NK-92 treated with Interleukin-12 subunit alpha and Interleukin-12 subunit beta, amount 100 ng/mL, for 24 hours (cell line): ENCODE measurements around the gene KIAA1328.
A peak's percentile ranks its signal among the peaks of the same experiment; 100 is the strongest.
"Not testable (repeated sequence)": the region's sequence is repeated elsewhere in the genome, so short reads cannot be mapped to it uniquely, and the experiment has no call there.

Experiments used
- DNase-seq: peaks from one replicate; lab custom pipeline; 2025; lab: John Stamatoyannopoulos, UW

Gene KIAA1328

DNA sequence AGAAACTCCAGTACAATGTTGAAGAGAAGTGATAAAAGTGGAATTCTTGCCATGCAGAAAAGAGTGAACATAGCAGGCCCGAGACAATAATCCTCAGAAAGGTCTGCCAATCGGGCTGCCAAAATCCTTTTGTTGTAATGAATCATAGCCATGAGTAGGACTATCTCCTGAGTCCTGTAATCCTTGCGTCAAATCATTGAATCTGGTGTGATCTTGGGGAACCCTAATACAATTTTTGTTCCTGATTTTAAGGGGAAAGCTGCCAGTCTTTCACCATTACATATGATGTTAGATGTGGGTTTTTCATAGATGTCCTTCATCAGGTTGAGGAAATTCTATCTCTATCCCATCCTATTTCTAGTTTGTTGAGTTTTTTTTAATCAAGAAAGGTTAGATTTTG, 2.4 kb upstream of the KIAA1328 start:
- DNase-seq = no peak

DNA sequence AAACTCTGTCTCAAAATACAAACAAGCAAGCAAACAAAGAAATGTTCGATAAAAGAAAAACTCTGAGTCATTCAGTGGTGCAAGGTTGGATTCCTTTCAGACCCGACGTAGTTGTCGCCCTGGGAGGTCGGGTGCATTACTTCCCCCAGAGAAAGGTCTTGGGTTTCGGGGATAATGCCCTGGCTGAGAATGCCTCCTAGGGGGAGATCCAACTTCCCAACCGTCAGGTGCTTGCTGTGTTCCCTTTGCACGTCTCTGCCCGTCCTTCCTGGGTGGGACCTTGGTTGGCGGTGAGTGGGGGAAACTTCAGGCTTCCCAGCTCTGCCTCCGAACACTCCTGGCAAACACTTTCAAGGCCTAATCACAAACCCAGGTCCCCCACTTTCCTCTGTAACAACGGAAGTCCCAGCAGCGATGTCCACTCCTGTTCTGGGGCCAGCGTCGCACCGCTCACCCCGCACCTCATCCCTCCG, 734 bp upstream of the KIAA1328 start:
- DNase-seq = peak; percentile 17

DNA sequence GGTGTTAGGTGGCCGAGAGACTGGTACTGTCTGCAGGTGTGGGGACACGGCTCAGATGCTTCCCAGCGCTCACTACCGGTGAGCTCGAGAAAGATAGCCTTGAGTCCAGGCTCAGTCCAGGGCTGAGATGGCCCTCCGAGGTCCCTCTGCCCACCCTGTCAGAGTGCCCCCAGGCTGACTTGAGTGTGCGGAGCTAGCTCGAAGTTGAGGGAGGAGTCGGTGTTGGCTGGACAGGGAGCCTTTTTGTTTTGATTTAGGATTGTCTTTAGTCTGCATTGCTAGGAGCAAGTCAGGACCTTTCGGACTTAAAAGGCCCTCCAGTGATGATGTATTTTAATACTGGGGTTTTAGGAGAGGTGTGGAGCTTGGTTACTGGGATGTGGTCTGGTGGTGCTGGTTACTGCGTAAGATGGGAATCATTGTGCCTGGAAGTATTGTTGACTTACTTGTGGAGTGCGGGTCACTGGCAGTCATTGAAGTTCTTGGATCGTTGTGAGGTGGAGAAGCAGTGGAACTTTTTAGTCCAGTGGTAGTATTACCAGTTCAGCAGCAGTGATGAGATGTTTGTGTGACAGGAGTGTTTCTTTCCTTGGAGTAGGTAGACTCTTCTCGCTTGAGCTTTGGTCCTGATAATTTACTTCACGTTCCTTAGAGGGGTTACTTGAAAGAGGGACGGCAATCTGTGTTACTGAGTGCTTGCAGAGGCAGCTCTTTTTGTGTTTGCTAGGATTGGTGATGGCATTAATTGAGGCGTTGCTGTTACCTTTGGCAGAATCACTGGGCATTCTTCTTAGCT, 633 bp downstream of the KIAA1328 start:
- DNase-seq = no peak

DNA sequence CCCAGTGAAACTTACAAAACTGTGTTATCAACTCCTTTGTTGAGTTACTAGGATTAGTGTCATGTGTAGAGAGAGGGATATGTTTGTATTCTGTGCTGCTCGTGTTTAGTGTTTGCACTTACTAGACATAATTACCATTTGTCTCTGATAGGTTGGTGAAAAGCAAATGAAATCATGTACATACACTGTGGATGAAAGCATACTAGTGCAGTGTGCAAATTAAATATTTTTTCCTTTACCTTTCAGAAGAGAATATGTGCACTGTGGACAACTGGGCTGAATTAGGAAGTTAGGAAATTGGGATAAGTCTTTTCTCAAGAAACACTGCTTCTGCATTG, 1.2 kb downstream of the KIAA1328 start:
- no peak for DNase-seq

DNA sequence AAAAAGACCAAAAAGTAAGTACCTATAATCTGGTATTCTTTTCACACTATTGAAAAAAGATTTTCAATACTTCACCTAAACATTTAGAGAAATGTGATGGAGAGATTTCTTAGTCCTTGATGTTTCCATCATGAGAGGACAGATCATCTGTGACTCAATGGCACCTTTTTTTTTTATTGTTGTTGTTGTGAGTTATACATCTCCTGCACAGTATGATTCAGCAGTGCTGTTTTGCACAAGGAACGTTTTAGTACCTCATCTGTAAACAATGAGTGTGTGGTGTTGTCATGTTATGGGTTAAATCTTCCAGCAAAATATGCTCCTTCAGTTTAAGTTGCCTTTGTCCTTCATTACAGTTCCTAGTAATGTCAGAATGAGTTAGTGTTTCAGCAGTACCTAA, 2.2 kb downstream of the KIAA1328 start:
- DNase-seq = no peak

DNA sequence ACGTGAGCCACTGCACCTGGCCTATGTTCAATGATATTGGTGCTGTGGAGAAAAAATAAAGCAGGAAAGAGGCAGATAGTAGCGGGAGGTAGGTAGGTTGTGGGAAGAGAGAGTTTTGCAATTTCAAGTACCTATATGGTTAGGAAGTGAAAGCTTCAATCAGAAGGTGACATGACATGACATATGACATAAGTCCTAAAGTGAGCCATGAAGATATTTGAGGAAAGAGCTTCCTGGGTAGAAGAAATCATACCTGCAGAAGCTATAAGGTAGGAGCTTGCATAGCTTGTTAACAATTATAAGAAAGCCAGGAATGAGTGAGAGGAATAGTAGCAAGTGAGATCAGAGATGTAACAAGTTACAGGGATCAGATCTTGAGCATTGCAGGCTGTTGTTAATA, 4.2 kb downstream of the KIAA1328 start:
- no peak for DNase-seq

DNA sequence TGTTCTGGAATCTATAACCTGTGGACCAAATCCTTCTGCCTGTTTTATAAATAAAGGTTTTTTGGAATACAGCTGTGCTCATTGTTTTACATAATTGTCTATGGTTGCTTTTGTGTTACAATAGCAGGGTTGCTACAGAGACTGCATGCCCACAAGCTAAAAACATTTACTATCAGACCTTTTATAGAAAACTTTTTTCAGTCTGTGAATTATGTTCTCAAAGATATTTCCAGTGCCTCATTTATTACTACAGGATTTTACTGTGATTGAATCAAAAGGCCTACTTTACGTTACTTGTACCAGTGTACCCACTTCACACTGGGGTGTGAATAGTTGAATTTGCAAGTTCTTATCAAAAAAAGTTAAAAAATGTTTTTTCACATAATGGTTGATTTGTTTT, 7.0 kb downstream of the KIAA1328 start:
- DNase-seq = no peak

DNA sequence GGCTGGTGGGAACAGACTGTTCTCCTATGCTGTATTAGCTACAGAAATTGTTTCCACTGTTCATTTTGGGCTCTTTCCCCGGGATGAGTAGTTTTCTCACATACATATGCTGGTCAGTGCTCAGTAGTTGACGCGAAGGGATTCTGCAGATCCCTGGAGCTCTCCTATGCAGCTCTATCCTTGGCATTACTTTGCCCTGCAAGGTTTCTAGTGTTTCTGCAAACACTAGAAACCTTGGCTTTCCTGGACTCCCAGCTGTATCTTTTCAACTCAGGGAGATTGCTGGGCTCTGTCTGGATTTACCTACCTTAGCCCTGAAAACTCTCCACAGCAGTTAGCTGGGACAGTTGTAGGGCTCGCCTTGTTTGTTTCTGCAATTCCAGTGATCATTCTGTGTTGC, 10.9 kb downstream of the KIAA1328 start:
- DNase-seq = no peak

DNA sequence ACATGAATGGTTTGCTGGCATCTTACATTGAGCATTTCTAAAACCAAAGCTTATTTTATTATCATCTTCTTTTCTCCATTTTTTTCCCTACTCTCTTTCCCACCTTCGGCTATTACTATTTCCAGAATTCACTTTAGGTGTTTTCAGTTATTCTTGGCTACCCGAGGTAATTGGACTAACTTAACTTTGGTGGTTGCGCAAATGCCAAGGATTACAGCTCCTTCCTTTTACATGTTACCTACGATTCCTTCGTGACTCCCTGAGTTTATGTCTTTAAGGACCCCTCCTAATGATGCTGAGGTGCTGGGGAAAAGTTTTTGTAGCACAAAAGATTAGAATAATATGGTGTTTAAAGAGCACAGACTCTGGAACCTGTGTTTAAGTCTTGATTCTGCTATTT, 14.3 kb downstream of the KIAA1328 start:
- DNase-seq = no peak

DNA sequence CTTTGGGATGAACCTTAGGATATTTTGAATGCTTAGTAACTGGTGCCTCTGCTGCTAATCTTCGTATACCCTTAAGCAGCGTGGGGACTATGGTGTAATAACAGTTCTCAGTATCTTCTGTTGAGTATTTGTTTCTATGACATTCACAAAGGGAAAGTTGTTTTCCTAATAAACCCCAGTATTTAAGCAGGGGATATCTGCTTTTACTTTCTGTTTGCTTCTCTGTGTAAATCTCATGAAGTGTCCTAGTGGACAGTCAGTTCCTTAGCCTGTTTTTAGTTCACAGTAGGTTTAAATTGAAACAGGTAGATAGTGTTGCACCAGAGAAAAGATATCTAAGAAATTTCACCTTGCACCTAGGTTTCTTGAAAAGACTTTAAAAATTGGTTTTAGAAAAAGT, 14.9 kb downstream of the KIAA1328 start:
- no peak for DNase-seq

DNA sequence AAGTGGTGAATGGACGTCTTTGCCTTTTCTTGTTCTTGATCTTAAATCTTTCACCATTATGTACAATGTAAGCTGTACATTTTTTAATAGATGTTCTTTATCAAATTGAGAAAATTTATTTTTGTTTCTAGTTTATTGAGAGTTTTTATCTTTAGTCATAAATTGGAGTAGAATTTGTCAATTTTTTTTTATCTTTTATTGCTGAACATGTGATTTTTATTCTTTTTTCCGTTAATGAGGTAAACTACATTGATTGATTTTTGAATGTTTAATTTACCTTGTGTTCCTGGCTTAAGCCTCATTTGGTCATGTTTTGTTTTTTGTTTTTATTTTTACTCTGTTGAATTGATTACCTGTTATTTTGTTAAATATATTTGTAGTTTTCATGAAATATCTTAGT, 19.7 kb downstream of the KIAA1328 start:
- DNase-seq = no peak

DNA sequence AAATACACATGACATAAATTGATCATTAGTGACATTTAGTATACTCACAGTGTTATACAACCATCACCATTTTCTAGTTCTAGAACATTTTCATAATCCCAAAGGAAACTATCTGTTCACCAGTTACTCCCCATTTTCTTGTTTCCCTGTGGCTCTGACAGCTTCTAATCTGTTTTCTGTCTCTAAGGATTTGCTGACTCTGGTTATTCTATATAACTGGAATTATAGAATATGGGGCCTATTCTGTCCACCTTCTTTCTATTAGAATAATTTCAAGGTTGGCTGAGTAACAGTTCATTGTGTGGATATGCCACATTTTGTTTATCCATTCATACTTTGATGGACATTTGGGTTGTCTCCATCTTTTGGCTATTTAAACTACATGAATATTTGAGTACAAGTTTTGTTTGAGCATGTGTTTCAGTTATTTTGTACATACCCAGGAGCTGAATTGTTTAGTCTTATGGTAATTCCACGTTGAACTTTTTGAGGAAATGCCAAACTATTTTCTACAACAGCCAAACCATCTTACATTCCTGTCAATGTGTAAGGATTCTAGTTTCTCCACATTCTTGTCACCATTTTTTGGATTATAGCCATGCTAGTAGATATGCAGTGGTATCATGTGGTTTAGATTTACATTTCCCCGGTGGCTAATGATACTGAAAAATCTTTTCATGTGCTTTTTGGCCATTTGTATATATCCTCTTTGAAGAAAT, 20.5 kb downstream of the KIAA1328 start:
- DNase-seq = no peak

DNA sequence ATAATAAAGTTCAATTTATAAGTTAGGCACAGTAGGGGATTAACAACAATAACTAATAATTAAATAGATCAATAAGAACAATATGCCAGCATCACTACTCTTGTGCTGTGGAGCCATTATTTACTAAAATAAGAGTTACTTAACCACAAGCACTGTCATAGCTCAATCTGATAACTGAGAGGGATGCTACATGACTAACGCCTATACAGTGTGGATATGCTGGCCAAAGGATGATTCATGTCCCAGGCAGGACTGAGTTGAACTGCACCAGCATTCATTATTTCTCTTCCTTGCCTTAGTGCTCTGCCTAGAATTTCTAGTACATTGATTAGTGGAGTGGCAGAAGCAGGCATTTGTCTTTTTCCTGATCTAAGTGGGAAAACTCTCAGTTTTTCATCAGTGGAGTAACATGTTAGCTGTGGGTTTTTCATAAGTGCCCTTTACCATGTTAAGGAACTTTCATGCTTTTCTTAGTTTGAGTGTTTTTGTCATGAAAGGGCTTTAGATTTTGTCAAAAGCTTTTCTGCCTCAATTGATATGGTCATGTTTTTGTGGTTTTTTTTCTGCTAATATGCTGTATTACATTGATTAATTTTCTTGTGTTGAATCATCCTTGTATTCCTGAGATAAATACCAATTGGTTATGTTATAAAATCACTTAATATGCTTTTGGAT, 21.7 kb downstream of the KIAA1328 start:
- DNase-seq = no peak

DNA sequence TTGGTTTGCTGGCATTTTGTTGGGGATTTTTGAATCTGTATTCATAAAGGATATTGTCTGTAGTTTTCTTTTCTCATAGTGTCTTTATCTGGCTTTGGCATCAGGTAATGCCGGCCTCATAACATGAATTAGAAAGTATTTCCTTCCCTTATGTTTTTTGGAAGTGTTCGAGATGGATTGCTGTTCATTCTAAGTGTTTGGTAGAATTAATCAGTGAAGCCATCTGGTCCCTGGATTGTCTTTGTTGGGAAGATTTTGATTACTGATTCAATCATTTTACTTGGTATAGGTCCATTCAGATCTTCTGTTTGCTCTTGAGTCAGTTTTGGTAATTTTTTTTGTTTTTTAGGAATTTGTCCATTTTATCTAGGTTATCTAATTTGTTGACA, 22.3 kb downstream of the KIAA1328 start:
- no peak for DNase-seq

DNA sequence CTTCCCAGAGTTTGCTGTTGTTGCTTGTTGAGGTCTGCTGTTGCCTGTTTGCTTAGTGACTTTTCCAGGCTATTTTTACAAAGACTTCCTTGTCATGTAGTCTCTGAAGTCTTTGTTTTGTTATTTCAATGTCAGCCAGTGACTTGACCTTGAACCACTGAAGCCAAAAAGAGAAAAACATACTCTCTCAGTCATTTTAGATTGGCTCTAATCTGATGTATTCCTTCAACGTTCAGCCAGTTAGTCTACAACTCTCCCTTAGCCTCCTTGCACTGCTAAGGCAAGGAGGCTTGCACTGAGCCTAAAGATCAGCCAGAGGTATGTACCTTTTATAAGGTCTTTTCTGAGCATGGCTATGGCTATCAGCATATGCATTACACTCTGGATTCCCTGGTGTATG, 27.9 kb downstream of the KIAA1328 start:
- no peak for DNase-seq

DNA sequence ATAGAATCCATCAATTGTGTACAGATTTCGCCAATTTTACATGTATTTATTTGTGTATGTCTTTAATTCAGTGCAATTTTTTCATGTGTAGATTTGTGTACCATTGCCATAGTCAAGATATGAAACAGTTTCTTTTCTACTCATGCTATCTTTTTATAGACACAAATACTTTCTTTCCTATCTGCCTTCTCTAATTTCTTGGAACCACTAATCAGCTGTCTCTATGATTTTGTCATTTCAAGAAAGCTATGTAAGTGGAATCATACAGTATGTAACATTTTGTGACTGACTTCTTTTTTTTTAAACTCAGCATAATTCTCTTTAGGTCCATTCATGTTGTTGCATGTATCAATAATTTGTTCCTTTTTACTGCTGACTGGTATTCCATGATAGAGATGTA, 33.3 kb downstream of the KIAA1328 start:
- no peak for DNase-seq

DNA sequence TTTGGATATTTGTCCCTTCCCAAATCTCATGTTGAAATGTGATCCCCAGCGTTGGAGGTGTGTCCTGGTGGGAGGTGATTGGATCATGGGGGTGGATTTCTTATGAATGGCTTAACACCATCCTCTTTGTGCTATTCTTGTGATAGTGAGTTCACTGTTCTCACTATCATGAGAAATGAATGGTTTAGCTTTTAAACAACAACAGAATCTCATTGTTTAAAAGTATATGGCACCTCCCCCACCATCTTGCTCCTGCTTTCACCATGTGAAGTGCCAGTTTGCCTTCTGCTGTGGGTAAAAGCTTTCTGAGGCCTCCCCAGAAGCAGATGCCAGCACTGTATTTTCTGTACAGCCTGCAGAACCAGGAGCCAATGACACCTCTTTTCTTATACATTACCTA, 38.1 kb downstream of the KIAA1328 start:
- no peak for DNase-seq

DNA sequence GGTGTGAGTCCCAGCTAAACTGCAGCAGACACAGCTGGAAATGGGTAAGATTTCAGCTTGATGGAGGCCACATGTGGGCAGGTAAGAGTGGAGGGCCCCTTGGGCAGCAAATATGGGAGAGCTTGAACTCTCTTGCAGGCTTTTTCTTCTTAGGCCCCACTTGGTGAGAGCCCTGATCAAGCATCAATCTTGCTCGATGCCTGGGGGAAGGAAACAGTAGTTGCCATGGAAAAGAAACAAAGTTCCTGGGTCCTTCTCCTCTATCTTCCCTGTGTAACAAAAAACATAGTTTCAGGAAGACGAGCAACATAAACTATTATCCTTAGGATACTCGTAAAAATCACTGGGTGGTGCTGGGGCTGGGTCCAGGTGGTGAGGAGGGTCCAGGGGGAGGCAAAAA, 42.9 kb downstream of the KIAA1328 start:
- no peak for DNase-seq

DNA sequence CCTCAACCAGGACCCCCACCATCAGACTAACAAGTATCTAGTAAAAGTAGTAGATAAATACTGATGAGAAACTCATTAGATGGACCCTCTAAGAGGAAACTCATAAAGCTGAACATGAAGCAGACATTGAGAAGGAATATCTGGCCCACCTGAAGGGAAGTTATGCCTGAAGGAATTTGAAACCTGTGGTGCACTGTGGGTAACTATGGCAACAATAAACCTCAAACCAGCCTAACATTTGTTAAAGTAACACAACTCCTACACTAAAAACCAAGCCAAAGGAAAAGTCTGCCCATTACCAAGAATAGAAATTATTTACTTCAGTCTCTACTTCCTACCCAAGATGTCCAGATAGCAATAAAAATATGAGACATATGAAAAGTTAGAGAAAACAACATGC, 43.4 kb downstream of the KIAA1328 start:
- no peak for DNase-seq

DNA sequence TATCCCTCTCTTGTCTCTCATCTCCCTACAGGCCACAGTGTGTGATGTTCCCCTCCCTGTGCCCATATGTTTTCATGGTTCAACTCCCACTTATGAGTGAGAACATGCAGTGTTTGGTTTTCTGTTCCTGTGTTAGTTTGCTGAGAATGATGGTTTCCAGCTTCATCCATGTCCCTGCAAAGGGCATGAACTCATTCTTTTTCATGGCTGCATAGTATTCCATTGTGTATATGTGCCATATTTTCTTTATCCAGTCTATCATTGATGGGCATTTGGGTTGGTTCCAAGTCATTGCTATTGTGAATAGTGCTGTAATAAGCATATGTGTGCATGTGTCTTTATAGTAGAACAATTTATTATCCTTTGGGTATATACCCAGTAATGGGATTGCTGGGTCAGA, 44.9 kb downstream of the KIAA1328 start:
- not testable (repeated sequence) for DNase-seq

DNA sequence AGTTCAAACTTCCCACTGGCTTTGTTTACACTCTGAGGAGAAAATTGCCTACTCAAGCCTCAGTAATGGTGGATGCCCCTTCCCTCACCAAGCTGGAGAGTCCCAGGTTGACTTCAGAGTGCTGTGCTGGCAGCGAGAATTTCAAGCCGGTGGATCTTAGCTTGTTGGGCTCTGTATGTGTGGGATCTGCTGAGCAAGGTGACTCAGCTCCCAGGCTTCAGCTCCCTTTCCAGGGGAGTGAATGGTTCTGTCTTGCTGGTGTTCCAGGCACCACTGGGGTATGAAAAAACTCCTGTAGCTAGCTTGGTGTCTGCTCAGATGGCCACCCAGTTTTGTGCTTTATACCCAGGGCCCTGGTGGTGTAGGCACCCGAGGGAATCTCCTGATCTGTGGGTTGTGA, 50.9 kb downstream of the KIAA1328 start:
- not testable (repeated sequence) for DNase-seq

DNA sequence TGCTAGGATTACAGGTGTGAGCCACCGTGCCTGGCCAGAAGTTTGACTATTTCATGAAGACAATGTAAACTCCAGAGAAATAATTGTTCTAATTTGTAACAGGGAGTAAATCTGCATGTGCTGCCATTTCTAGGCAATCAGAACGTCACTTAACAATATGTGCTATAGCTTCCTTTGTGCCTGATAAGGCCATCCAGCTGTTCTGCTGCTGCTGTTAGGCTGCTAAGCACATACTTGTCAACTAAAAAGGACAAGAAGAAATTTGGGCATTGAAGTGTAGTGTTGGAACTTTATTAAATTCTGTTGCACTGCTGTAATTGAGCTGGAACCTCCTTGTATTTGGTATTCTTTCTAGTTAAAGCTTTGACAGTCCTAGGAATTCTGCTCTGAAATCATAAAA, 57.1 kb downstream of the KIAA1328 start:
- no peak for DNase-seq

DNA sequence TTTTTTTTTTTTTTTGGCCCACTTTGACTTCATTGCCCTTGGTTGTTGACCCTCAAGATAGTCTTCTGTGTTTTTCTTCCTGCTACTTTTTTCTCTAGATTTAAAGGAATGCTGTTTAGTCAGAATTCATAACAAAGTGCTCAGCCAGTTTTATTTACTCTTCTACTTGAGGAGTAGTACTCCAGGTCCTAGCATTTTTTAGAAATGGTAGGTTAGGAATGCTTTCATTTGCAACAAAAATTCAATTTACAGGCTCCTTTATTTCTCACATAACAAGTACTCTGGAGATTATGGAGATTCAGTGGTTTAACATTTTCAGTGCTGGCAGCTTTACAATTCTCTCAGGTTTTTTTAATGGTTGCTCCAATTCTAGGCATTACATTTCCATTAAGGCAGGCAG, 58.2 kb downstream of the KIAA1328 start:
- DNase-seq = no peak
